Measurements from ENCODE around the gene SF3B2.
"Not testable (repeated sequence)": the region's sequence is repeated elsewhere in the genome, so short reads cannot be mapped to it uniquely, and the experiment has no call there.

The SF3B2 gene

DNA sequence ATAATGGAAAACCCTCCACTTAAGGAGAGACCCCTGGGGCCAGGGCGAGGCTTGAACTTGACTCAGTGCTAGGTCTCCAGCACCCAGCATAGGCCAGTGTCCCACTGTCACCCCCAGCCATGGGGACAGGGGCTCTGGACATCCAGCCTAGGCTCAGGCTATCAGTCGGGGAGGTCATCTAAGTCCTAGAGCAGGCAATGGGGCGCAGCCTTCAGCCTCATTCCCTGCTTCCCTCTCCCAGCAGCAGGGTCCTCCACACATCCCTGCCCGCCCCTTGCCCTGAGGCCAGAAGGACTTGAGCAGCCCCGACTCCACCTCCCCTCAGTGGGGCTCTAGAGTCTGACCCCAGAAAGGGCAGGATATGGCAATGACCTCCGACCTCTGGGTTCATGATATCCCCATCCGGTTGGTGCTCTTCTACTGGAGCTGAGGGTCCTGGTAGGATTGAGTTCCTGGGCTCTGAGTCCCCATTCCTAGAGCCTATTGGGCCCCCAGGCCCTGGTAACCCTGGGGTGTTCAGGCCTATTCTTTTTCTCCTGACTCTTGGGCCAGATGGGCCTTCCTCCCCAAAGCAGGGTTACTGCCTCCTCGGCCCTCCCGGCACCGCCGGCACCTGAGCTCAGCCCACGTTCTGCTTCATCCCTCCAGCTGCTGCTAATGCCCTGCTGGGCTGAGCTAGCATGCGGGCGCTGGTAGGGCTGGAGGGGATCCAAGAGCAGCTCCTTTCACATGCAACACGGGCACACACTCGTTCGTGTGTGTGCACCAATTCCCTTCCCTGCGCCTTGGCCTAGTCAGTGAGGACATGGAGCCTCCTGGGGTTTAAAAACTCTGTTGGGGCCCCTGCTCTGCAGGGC is 36.0 kb upstream of the SF3B2 start:
- no peak for DNase-seq

DNA sequence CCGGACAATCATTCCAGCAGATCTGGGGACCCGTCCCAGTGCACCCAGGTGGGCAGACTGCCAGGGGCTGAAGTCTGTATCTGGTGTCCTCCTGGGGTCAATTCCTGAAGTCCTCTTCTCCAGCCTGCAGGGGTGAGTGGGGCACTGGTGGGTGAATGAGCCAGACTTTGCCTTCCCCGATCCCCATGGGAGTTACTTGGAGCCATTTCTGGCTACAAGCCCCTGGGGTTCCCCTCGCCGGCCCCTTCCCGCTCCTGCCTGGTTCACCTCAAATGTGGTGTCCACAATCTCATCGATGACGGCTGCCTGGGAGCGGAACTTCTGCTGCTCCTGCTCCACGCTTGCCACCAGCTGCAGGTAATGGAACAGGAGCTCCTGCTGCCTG is 35.4 kb upstream of the SF3B2 start:
- no peak for DNase-seq

DNA sequence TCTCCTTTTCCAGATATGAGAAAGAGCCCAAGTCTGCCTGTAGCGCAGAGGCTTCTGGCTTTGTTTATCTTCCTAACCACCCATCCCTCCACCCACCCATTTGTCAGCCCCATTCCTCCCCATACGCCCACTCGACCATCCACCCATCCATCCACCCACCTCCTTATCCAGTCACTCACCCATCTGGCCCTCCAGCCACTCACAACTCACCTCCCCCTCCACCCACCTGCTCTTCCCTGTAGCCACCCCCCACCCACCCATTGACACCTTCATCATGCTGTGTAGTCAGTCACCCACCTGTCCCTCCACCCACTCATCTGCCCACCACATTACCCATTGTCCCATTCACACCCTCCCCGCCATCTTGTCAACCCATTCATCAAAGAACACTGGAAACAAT is 34.8 kb upstream of the SF3B2 start:
- no peak for DNase-seq

DNA sequence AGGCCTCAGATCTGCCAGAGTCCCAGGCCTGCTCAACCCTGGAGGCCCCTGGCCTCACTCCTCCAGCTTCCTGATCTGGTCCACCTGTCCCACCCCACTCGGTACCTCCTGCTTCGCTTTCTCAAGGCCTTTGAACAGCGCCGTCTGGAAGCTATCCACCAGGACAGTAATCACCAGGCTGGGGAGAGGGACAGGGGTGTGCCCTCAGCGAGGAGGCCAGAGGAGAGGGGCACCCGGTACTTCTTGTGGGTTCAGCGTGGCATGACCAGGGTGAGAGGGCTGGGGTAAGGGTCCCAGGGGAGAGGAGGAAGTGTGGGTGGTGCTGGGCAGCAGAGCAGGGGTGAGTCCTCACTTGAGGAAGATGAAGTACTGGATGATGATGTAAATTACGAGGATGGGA is 32.0 kb upstream of the SF3B2 start:
- no peak for DNase-seq

DNA sequence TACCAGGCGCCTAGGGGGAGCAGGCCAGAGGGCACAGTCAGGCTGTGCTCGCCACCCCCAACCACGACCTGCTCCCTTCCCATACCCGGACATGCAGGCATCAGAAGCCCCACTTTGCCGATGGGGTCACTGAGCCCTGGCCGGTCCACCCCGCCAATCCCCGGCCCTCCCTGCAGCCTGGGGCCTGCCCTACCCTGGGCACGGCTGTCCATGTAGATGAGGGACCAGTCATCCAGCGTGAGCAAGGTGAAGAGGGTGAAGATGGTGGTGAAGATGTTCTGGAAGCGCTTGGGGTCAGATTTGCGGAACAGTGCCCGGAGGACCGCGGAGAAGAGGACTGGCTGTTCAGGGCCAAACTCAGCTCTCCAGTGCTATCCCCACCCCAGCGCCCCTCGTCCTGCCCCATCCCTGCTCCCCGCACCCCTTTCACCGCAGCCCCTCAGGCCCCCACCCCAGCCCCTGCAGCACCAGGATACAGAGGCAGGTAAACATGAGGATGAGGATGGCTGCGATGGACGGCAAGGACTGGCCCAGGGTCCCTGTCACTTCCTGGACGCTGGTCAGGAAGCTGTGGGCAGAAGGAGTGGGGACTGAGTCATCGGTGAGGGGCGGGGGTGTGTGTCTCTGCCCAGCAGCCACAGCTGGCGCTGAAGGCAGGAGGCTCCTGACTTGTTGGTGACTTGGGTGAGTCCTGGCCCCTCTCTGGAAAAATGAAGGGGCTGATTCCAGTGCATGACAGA is 31.4 kb upstream of the SF3B2 start:
- DNase-seq = no peak

DNA sequence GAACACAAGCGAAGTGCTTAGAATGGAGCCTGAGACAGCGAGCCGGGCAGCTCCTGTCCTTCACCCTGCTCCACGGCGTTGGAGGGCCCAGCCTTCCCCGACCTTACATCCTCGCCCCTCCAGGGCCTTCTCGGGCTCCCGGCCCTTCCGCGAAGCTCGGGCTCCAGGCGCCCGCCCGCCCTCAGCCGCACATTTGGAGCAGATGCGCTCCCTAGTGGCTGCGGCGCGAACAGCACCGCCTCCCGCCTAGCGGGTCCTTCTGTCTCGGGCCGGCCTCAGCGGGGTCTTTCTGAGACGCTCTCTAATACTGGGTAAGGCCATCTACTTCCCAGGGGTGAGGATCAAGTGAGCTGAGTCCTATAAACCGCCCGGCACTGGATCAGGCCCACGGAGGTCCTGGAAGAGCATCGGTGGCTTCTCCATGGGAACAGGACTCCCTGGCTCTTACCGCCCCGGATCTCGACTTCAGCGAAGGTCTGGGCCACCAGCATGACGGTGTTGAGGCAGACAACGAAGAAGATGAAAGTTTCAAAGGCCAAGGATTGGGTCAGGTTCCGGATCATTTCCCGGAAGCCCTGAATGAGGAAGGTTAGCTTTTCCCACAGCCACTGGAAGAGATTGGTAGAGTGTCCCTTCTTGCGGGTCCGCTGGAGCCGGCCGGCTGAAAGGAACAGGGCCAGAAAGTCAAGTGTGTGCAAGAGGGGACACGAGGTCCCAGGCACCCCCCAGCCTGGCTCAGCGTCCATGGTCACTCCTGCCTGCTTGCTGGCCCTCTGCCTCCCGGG is 29.6 kb upstream of the SF3B2 start:
- DNase-seq = peak in 41 of 56 donors; percentile 2 to 78 (median 22)

DNA sequence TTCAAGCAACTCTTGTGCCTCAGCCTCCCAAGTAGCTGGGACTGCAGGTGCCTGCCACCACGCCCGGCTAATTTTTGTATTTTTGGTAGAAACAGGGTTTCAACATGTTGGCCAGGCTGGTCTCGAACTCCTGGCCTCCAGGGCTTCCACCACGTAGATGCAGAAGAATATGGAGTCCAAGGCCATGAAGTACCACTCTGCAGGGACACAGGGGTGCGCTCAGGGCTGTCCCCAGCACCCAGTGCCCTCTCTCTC is 29.1 kb upstream of the SF3B2 start:
- DNase-seq = not testable (repeated sequence)

DNA sequence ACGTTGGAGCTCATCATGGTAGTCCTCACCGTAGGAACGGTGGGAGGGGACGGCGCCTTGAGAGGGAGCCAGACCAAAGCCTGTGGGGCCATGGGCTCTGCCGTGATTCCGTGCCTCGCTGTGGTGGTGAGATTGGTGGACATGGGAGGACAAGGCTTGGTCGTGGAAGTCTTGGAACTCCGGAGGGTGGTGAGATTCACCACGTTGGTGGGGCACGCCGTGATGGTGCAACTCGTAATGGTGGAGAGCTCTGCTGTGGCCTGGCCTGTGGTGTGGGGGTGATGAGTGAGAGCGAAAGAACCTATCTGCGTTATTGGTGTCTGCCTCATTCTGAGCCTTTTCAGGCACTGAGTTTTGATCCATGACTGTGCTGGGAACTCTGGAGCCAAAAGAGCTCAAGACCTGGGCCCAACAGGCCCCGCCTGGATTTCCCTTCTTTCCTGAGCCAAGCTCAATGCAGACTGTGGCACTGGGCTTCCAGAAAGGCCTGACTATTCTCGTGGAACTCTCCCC is 26.1 kb upstream of the SF3B2 start, which contains the start of gene CATSPER1:
Gene CATSPER1 (minus strand): TSS at position 463 of the 513 bp plus-strand sequence. CDS start 100 bp downstream, at position 363.
- no peak for DNase-seq

DNA sequence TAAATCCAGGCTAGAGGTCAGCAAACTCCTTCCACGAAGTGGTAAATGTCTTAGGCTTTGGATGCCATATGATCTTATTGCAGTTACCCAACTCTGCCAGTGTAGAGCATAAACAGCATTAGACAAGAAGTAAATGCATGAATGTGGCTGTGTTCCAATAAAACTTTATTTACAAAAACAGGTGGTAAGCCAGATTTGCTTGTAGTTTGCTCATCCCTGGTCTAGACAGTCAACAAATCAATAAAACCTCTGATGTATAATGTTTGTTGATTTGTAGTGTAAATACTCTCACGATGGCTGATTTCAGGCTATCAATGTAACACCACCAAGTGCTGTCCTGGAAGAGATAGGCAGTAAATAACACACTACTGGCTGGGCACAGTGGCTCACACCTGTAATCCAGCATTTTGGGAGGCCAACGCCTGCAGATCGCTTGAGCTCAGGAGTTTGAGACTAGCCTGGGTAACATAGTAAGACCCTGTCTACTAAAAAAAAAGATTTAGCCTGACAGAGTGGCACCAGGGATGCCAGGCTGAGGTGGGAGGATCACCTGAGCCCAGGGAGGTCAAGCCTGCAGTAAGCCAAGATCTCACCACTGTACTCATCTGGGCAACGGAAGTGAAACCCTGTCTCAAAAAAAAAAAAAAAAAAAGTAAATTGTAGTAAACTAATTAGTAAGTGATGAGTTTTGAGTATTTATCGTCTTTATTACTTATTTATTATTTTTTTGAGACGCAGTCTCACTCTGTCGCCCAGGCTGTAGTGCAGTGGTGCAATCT is 19.0 kb upstream of the SF3B2 start:
- DNase-seq = no peak

DNA sequence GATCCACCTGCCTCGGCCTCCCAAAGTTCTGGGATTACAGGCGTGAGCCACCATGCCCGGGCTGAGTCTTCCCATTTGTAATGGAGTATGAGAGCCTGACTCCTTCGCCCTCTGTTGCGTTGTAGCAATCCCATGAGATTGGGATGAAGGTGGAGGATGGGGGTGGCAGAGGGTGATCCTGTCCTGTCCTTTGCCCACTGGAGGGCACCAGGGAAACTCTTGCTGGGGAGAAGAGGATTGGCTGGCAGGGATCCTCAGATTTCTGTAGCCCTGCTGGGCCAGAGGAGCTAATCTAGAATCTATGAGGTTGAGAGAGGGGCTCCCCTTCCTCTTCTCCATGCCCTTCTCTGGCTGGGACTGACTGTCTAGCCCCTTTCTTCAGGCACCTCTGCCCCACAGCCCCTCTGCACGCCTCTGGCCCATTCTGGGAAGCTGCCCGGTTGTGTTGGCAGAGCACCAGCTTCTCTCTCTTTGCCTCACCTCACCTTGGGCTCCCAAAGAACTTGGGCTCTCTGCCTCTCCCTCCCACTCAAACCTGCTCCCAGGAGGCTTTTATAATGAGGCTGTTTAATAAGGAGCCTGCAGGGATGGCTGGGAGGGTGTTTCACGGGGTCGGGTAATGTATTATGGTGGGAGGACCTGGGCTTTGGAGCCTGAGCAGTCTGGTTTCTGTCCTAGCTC is 16.4 kb upstream of the SF3B2 start:
- no peak for DNase-seq

DNA sequence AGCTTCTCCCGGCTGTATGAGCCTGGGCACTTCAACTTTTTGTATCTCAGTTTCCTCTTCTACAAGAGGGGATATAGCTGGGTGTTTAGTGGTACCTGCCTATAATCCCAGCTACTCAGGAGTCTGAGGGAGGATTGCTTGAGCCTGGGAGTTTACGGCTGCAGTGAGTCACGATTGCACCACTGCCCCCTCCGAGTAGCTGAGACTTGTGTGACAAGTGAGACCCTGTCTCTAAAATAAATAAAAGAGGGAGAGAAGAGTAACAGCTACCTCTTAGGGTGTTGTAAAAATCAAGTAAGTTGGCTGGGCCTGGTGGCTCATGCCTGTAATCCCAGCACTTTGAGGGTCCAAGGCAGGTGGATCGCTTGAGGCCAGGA is 15.8 kb upstream of the SF3B2 start:
- DNase-seq = no peak

DNA sequence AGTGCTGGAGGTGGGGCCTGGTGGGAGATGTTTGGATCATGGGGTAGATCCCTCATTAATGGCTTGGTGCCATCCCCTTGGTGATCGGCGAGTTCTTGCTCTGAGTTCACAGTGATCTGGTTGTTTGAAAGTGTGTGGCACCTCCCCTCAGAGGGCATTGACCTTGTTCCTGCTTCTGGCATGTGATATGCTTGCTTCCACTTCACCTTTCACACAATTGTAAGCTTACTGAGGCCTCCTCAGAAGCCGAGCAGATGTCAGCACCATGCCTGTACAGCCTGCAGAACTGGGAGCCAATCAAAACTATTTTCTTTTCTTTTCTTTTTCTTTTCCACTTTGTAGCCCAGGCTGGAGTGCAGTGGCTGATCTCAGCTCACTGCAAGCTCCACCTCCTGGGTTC is 14.8 kb upstream of the SF3B2 start:
- DNase-seq = no peak

DNA sequence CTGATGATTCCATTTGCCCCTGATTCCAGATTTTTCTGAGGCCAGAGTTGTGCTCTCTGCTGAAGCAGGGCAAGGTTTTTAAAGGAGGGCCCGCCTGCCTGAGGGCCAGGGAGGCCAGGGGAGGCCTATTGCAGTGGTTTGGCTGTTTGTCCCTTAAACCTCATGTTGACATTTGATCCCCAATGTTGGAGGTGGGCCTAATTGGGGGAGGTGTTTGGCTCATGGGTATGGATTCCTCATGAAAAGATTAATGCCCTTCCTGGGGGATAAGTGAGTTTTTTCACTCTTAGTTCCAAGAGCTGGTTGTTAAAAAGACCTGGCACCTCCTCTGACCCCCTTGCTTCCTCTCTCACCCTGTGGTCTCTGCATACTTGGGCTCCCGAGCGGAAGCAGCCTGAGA is 12.4 kb upstream of the SF3B2 start:
- DNase-seq = no peak

DNA sequence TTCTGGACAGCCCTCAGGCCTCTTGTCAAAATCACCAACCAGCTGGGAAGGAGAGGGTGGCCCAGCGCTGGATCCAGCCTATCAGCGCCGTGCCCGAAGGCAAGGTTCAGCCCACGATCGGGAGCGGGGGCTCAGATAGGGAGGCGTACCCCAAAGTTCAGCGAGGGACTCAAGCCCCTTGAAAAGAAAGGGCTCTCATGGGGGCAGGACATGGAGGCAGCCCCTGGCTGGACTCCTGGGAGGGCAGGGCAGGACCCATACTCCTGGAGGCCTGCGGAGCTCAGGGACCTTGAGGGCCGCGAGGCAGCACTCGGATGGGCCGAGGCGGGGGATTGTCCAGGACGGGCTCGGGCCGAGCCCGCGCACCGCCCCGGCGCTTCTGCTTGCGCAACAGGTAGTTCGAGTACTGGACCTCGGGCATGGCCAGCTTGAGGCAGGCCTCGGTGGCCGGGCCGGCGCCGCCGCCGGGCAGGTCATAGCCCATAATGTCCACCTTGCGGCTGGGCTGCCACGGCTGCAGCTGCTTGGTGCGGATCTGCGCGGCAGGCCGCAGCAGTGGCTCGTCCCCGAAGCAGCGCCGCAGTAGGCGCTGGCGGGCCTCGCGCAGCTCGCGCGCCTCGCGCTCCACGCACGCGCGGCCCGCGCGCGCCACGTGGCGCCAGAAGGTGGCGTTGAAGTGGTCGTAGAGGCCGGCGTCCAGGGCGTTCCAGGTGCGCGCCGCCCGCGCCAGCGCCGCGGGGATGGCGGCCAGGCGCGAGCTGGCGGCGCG is 9.8 kb upstream of the SF3B2 start:
- DNase-seq = no peak

DNA sequence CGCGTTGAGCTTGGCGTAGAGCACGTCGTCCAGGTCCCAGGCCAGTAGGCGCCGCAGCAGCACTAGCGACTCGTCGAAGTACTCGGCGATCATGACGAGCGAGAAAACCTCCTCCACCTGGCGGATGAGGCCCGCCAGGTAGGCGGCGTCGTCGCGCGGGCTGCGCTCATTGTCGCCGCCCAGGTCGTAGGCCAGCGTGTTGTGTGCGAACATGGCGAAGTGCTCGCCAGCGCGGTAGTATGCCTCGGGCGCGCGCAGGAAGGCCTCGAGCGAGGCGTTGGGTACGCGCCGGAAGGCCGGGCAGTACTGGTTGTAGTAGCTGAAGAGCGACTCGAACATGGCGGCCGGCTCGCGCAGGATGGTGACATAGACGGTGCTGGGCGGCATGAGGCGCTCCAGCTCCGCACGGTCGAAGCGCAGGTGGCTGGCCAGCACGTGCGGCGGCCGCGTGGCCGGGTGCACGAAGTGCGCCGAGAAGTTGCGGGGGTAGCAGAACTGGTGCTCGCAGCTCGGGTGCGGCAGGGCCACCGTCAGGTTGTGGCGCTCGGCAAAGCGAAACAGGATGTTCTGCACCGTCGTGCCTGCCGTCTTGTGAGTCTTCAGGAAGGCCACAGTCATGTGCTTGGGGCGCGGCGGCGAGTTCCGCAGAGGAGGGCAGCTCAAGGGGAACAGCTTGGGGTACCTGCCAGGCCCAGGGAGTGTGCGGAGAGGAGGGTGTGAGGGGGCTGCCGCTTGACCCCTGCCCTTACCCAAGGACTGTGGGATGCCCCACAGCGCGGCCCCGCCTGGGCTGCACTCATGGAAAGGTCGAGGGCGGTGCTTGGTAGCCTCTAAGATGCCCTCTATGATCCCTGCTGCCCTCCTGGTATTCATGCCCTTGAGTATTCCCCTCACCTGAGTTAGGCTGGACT is 8.9 kb upstream of the SF3B2 start:
- DNase-seq = no peak

DNA sequence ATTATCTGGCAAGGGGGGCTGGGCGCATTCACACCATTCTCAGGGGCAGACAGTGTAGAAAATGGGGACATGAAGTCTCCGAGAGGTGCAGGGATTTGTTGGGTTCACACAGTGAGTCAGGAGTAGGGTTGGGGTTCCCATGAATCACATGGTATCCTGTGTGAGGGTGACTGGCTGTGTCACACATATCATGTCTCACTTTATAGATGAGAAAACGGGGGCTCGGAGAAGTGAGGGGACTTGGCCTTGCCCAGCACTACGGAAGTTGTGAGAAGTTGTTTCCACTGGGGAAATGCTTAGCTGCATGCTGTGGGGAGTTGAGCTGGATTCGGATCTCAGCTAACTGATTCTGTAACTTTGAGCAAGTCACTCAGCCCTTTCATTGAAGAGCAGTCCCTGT is 7.4 kb upstream of the SF3B2 start:
- no peak for DNase-seq

DNA sequence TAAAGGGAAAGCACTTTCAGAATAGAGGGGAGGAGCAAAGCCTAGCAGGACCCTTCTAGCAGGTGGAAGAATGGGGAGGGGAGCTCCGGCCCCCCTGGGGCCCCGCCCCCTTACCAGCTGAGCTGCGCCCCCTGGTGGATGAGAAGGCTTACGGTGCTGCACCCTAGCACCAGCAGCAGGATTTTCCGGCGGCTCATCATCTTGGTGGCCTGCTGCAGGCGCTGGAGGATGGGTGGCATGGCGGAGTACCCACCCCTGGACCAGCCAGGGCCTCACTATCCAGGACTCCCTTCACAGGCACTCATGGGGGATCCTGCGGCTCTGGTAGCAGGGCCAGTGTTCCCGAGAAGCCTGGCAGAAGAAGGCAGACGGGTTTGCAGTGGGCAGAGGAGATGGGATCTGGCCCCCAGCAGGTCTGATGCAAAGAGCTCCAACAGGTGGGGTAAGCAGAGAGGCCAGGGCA is 7.0 kb upstream of the SF3B2 start:
- DNase-seq = peak in 51 of 56 donors; percentile 16 to 87 (median 57)

DNA sequence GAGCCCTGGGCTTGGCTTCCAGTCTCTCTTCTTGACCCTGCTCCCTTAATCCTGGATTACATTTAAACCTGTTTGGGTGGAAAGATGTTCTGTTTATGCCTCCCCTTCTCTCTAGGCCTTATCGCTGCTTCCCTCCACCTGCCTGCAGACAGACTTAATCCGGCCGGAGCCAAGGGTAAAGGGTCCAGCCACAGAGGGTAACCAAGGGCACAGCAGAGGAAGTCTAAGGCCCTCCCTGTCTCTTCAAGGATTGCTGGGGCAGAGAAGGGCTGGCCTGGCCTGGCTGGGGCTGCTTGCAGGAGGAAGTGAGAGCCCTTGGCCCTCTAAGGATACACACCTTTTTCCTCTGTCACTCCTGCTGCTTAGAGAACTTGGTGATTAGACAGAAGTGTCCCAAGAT is 5.3 kb upstream of the SF3B2 start:
- DNase-seq = no peak
